Measurements from ENCODE around the gene HPS6.

The HPS6 gene

GRCh38 chr10:102055647-102056419 lies 9.3 kb upstream of the HPS6 start, which contains the start of gene ARMH3:
TSS of gene ARMH3 (minus strand) at chr10:102056173. CDS start at chr10:102040114, 16,059 bp downstream.
- peak; percentile 95 for DNase-seq
- Mint-ChIP-seq H3K36me3 (peaks cover 11% of the 10 kb centered on the region), H3K27ac (peak within 1 kb of the TSS; percentile 96), H3K27me3 (no peaks in the 10 kb centered on the region), H3K9me3 (no peaks in the 10 kb centered on the region), H3K4me3 (peak within 1 kb of the TSS; percentile 98), H3K4me1 (peaks cover 42% of the 10 kb centered on the region)
- CTCF ChIA-PET, result interaction anchor here (0.7 to 1.2 kb wide), 2 partner anchors 15 to 215 kb away, joined by 3 to 6 read pairs; no protein-coding TSS in a partner anchor

GRCh38 chr10:102059987-102060386 lies 5.2 kb upstream of the HPS6 start:
- no peak for DNase-seq
- no peak overlapping the region for H3K4me3 Mint-ChIP-seq
- no peak overlapping the region for H3K27ac Mint-ChIP-seq
- CTCF ChIA-PET, result no interaction called here
- no peaks in the 10 kb centered on the region for H3K27me3 Mint-ChIP-seq
- peaks cover 29% of the 10 kb centered on the region for H3K4me1 Mint-ChIP-seq
- H3K9me3 Mint-ChIP-seq, result no peaks in the 10 kb centered on the region
- H3K36me3 Mint-ChIP-seq, result peaks cover 5% of the 10 kb centered on the region

- DNase-seq, result no peak
- Mint-ChIP-seq H3K9me3 (no peaks in the 10 kb centered on the region), H3K27ac (peak overlapping the region; percentile 95), H3K36me3 (peaks cover 8% of the 10 kb centered on the region), H3K4me3 (peak overlapping the region; percentile 85), H3K4me1 (peaks cover 32% of the 10 kb centered on the region), H3K27me3 (no peaks in the 10 kb centered on the region)
- CTCF ChIA-PET, result interaction anchor here (1.3 kb wide), 1 partner anchor 11 kb away, joined by 3 read pairs; no protein-coding TSS in a partner anchor
Observed at GRCh38 chr10:102064503-102064867, 664 bp upstream of the HPS6 start.

- H3K9me3 Mint-ChIP-seq, result no peaks in the 10 kb centered on the region
- peak; percentile 38 for DNase-seq
- CTCF ChIA-PET, result interaction anchor here (1.2 to 11.6 kb wide), 7 partner anchors 8 to 284 kb away, joined by 3 to 91 read pairs (median 3); no protein-coding TSS in a partner anchor
- peak overlapping the region; percentile 85 for H3K4me3 Mint-ChIP-seq
- no peaks in the 10 kb centered on the region for H3K27me3 Mint-ChIP-seq
- H3K36me3 Mint-ChIP-seq, result peaks cover 9% of the 10 kb centered on the region
- peak overlapping the region; percentile 90 for H3K27ac Mint-ChIP-seq
- peaks cover 32% of the 10 kb centered on the region for H3K4me1 Mint-ChIP-seq
Observed at GRCh38 chr10:102065561-102066398, 631 bp downstream of the HPS6 start.

GRCh38 chr10:102066399-102067088 lies 1.4 kb downstream of the HPS6 start:
- DNase-seq, result no peak
- CTCF ChIA-PET, result interaction anchor here (0.6 to 11.6 kb wide), 8 partner anchors 9 to 285 kb away, joined by 3 to 91 read pairs (median 4); no protein-coding TSS in a partner anchor
- Mint-ChIP-seq H3K4me1 (peaks cover 32% of the 10 kb centered on the region), H3K4me3 (peak overlapping the region; percentile 85), H3K27ac (peak overlapping the region; percentile 90), H3K9me3 (no peaks in the 10 kb centered on the region), H3K36me3 (peaks cover 9% of the 10 kb centered on the region), H3K27me3 (no peaks in the 10 kb centered on the region)

- DNase-seq, result no peak
- Mint-ChIP-seq H3K36me3 (peaks cover 9% of the 10 kb centered on the region), H3K9me3 (no peaks in the 10 kb centered on the region), H3K4me3 (peak overlapping the region; percentile 60), H3K4me1 (peaks cover 32% of the 10 kb centered on the region), H3K27me3 (no peaks in the 10 kb centered on the region), H3K27ac (no peak overlapping the region)
- CTCF ChIA-PET, result interaction anchor here (0.6 to 11.6 kb wide), 7 partner anchors 8 to 286 kb away, joined by 3 to 91 read pairs (median 5); no protein-coding TSS in a partner anchor
Observed at GRCh38 chr10:102067091-102067916, 2.2 kb downstream of the HPS6 start.

- DNase-seq, result no peak
- Mint-ChIP-seq H3K27ac (no peak overlapping the region), H3K36me3 (peaks cover 9% of the 10 kb centered on the region), H3K27me3 (no peaks in the 10 kb centered on the region), H3K9me3 (no peaks in the 10 kb centered on the region), H3K4me3 (no peak overlapping the region), H3K4me1 (peaks cover 24% of the 10 kb centered on the region)
- CTCF ChIA-PET, result interaction anchor here (1.0 to 11.6 kb wide), 6 partner anchors 33 to 287 kb away, joined by 3 to 91 read pairs (median 5); no protein-coding TSS in a partner anchor
Observed at GRCh38 chr10:102068216-102068615, 3.1 kb downstream of the HPS6 start.

- H3K9me3 Mint-ChIP-seq, result no peaks in the 10 kb centered on the region
- no peak for DNase-seq
- H3K4me3 Mint-ChIP-seq, result no peak overlapping the region
- no peak overlapping the region for H3K27ac Mint-ChIP-seq
- H3K27me3 Mint-ChIP-seq, result no peaks in the 10 kb centered on the region
- peaks cover 9% of the 10 kb centered on the region for H3K36me3 Mint-ChIP-seq
- CTCF ChIA-PET, result interaction anchor here (1.3 to 11.6 kb wide), 4 partner anchors 179 to 288 kb away, joined by 4 to 91 read pairs (median 6); no protein-coding TSS in a partner anchor
- H3K4me1 Mint-ChIP-seq, result peaks cover 22% of the 10 kb centered on the region
Observed at GRCh38 chr10:102069071-102069470, 3.9 kb downstream of the HPS6 start.

- Mint-ChIP-seq H3K27me3 (peaks cover 3% of the 10 kb centered on the region), H3K9me3 (no peaks in the 10 kb centered on the region), H3K4me1 (no peaks in the 10 kb centered on the region), H3K36me3 (peaks cover 4% of the 10 kb centered on the region), H3K4me3 (no peak overlapping the region), H3K27ac (no peak overlapping the region)
- peak; percentile 89 for DNase-seq
- CTCF ChIA-PET, result interaction anchor here (0.7 to 11.6 kb wide), 31 partner anchors 8 to 292 kb away, joined by 3 to 91 read pairs (median 4); no protein-coding TSS in a partner anchor
Observed at GRCh38 chr10:102072673-102073527, 7.8 kb downstream of the HPS6 start.

- Mint-ChIP-seq H3K36me3 (no peaks in the 10 kb centered on the region), H3K4me1 (no peaks in the 10 kb centered on the region), H3K27me3 (no peaks in the 10 kb centered on the region), H3K9me3 (no peaks in the 10 kb centered on the region), H3K27ac (no peak overlapping the region), H3K4me3 (no peak overlapping the region)
- CTCF ChIA-PET, result interaction anchor here (1.3 kb wide), 1 partner anchor 74 kb away, joined by 5 read pairs; no protein-coding TSS in a partner anchor
- DNase-seq, result no peak
Observed at GRCh38 chr10:102083541-102083940, 18.4 kb downstream of the HPS6 start.

- Mint-ChIP-seq H3K27ac (no peak overlapping the region), H3K27me3 (no peaks in the 10 kb centered on the region), H3K36me3 (no peaks in the 10 kb centered on the region), H3K9me3 (no peaks in the 10 kb centered on the region), H3K4me3 (no peak overlapping the region), H3K4me1 (no peaks in the 10 kb centered on the region)
- CTCF ChIA-PET, result no interaction called here
- no peak for DNase-seq
Observed at GRCh38 chr10:102085336-102085735, 20.2 kb downstream of the HPS6 start.

- peaks cover 3% of the 10 kb centered on the region for H3K36me3 Mint-ChIP-seq
- DNase-seq, result no peak
- H3K4me3 Mint-ChIP-seq, result no peak overlapping the region
- no peaks in the 10 kb centered on the region for H3K9me3 Mint-ChIP-seq
- H3K27ac Mint-ChIP-seq, result no peak overlapping the region
- no peaks in the 10 kb centered on the region for H3K4me1 Mint-ChIP-seq
- CTCF ChIA-PET, result interaction anchor here (0.6 kb wide), 1 partner anchor 246 kb away, joined by 3 read pairs; no protein-coding TSS in a partner anchor
- no peaks in the 10 kb centered on the region for H3K27me3 Mint-ChIP-seq
Observed at GRCh38 chr10:102086196-102086595, 21.0 kb downstream of the HPS6 start.
